HEK293T (cell line): ENCODE measurements around the gene MAEA.

Experiments used
- CTCF ChIA-PET: fragments of 350-600 bp; formaldehyde crosslinking; extraction: SDS; loops from one replicate; lab custom pipeline; 2021; ENCODE audit warnings: antibody characterized with exemption, inconsistent platforms; lab: Yijun Ruan, JAX
- POLR2A ChIA-PET: fragments of 350-600 bp; formaldehyde crosslinking; extraction: SDS; loops from one replicate; lab custom pipeline; 2020; ENCODE audit warnings: antibody characterized with exemption, inconsistent platforms; lab: Yijun Ruan, JAX
- DNase-seq: peaks from one replicate; pipeline ENCODE4 v3.0.0; 2012; ENCODE audit warnings: mixed read lengths; ENCODE audit errors: extremely low spot score
- ARNT ChIP-seq: fragments of 450-650 bp; IDR thresholded peaks from 2 replicates; pipeline ENCODE4 v1.6.1; 2017; ENCODE audit warnings: mild to moderate bottlenecking
- BHLHE40 ChIP-seq: fragments of 450-650 bp; IDR thresholded peaks from 2 replicates; pipeline ENCODE4 v1.6.1; 2016; ENCODE audit warnings: mild to moderate bottlenecking, moderate library complexity, borderline replicate concordance
- CTBP1 ChIP-seq: fragments of 450-650 bp; IDR thresholded peaks from 2 replicates; pipeline ENCODE4 v1.6.1; 2016; ENCODE audit warnings: borderline replicate concordance
- ELF4 ChIP-seq: fragments of 450-650 bp; IDR thresholded peaks from 2 replicates; pipeline ENCODE4 v1.6.1; 2017; ENCODE audit warnings: antibody characterized with exemption
- FOXA1 ChIP-seq: fragments of 450-650 bp; IDR thresholded peaks from 2 replicates; pipeline ENCODE4 v1.6.1; 2016; ENCODE audit warnings: mild to moderate bottlenecking
- FOXK2 ChIP-seq: fragments of 450-650 bp; IDR thresholded peaks from 2 replicates; pipeline ENCODE4 v1.6.1; 2016; ENCODE audit warnings: mild to moderate bottlenecking
- FOXM1 ChIP-seq: fragments of 450-650 bp; IDR thresholded peaks from 2 replicates; pipeline ENCODE4 v1.6.1; 2017; ENCODE audit warnings: mild to moderate bottlenecking, borderline replicate concordance
- HDGF ChIP-seq: fragments of 450-650 bp; IDR thresholded peaks from 2 replicates; pipeline ENCODE4 v1.6.1; 2017; ENCODE audit warnings: antibody characterized with exemption, borderline replicate concordance
- L3MBTL2 ChIP-seq: fragments of 450-650 bp; conservative IDR thresholded peaks from 2 replicates; pipeline ENCODE4 v1.6.1; 2016; ENCODE audit warnings: mild to moderate bottlenecking
- LEF1 ChIP-seq: fragments of 450-650 bp; IDR thresholded peaks from 2 replicates; pipeline ENCODE4 v1.6.1; 2017; ENCODE audit warnings: mild to moderate bottlenecking, borderline replicate concordance
- NFRKB ChIP-seq: fragments of 450-650 bp; IDR thresholded peaks from 2 replicates; pipeline ENCODE4 v1.6.1; 2016; ENCODE audit warnings: mild to moderate bottlenecking, moderate library complexity
- SP1 ChIP-seq: fragments of 450-650 bp; IDR thresholded peaks from 2 replicates; pipeline ENCODE4 v1.6.1; 2017
- SUZ12 ChIP-seq: fragments of 450-650 bp; IDR thresholded peaks from 2 replicates; pipeline ENCODE4 v1.6.1; 2016; ENCODE audit warnings: mild to moderate bottlenecking
- TARDBP ChIP-seq: fragments of 450-650 bp; IDR thresholded peaks from 2 replicates; pipeline ENCODE4 v1.6.1; 2016
- ZNF384 ChIP-seq: fragments of 450-650 bp; IDR thresholded peaks from 2 replicates; pipeline ENCODE4 v1.6.1; 2016
- TF ChIP-seq, protein P1 (sequence below): fragments of 450-650 bp; IDR thresholded peaks from 2 replicates; pipeline ENCODE4 v1.6.1; 2016

MAEA gene

DNA sequence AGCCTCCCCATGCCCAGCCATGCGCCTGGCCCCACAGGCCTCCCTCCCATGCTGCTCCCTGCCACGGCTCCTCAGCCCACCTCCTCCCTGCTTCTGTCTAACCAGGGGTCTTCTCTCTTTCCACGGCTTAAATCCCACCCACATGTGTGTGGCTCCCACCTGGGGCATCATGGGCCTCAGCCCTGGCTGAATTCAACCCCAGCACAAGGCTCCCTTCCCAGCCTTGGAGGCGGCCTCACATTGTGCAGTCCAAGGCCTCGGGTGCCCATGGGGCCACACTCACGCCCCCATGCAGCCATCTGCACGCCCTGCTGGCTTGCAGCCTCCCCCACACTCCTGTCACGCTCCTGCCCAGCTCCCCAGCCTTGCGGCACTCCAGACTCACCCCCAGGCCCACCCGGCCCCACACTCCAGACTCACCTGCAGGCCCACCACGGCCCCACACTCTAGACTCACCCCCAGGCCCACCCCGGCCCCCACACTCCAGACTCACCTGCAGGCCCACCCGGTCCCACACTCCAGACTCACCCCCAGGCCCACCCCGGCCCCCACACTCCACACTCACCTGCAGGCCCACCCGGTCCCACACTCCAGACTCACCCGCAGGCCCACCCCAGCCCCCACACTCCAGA is 27.0 kb downstream of the MAEA start:
- ChIA-PET CTCF (no interaction called here), POLR2A (no interaction called here)
- no peak for TF ChIP-seq ELF4
- no peak for TF ChIP-seq L3MBTL2
- TF ChIP-seq FOXA1, result no peak
- TF ChIP-seq HDGF, result no peak
- TF ChIP-seq, protein P1, sequence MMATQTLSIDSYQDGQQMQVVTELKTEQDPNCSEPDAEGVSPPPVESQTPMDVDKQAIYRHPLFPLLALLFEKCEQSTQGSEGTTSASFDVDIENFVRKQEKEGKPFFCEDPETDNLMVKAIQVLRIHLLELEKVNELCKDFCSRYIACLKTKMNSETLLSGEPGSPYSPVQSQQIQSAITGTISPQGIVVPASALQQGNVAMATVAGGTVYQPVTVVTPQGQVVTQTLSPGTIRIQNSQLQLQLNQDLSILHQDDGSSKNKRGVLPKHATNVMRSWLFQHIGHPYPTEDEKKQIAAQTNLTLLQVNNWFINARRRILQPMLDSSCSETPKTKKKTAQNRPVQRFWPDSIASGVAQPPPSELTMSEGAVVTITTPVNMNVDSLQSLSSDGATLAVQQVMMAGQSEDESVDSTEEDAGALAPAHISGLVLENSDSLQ, result no peak
- no peak for TF ChIP-seq SP1
- TF ChIP-seq ZNF384, result no peak
- TF ChIP-seq SUZ12, result no peak
- no peak for TF ChIP-seq ARNT
- TF ChIP-seq LEF1, result no peak
- TF ChIP-seq CTBP1, result no peak
- TF ChIP-seq FOXM1, result no peak
- TF ChIP-seq FOXK2, result no peak
- no peak for TF ChIP-seq TARDBP
- no peak for TF ChIP-seq NFRKB
- TF ChIP-seq BHLHE40, result no peak

DNA sequence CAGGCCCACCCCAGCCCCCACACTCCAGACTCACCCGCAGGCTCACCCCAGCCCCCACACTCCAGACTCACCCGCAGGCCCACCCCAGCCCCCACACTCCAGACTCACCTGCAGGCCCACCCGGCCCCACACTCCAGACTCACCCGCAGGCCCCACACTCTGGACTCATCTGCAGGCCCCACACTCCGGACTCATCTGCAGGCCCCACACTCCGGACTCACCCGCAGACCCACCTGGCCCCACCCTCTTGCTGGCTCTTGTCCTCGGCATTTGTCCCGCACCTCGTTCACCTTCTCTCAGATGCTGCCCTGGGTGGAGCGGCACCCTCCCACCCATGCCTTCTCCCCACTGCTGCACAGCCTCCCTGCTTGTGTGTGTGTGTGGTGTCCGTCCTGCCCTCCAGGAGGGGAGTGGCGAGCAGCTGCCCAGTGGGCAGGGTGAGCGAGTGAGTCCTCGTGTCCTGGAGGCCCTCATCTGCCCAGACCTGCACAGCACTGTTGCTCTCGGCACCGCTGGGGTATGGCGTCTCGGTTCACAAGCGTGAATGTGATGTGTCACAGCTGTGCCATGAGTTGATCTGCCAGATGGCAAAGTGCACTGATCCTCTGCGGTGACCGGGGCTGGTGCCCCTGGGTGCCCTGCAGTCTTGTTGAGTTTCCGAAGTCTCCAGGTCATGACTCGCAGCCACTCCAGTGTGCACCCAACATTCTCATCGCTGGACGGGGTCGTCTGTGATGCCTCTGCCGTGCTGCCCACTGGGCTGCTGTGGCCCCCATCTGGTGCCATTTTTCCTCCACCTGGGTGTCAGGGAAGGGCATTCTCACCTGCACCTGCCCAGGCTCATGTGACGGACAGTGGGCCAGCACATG is 27.7 kb downstream of the MAEA start:
- no peak for DNase-seq
- TF ChIP-seq SP1, result no peak
- no peak for TF ChIP-seq ZNF384
- no peak for TF ChIP-seq TARDBP
- TF ChIP-seq NFRKB, result no peak
- no peak for TF ChIP-seq SUZ12
- TF ChIP-seq, protein P1, result no peak
- no peak for TF ChIP-seq FOXA1
- TF ChIP-seq FOXM1, result no peak
- no peak for TF ChIP-seq ELF4
- TF ChIP-seq FOXK2, result no peak
- TF ChIP-seq LEF1, result no peak
- CTCF ChIA-PET, result no interaction called here
- POLR2A ChIA-PET, result no interaction called here

More for the DNA sequence above, 27.0 kb downstream of the MAEA start:
- DNase-seq, result no peak

DNA sequence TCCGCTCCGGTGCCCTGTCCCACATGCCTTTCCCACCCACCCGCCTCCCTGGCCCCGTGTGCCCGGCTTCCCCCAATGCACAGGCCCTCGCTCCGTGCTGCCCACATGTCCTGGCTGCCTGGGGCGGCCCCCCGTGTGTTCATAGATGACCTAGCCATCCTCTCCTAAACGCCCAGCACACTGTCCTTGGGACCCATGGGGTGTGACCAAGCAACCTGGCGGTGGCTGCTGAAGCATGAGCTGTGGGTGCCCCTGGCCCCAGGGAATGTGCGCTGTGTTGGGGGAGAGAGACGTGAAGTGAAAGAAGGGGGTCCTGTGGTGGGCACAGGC is 28.3 kb downstream of the MAEA start:
- ChIA-PET POLR2A (no interaction called here), CTCF (interaction anchor here (1.5 kb wide), 1 partner anchor 29 kb away, joined by 7 read pairs; the partner anchor contains the start of gene UVSSA)
- DNase-seq, result no peak
- no peak for TF ChIP-seq SUZ12
- TF ChIP-seq TARDBP, result no peak
- TF ChIP-seq FOXK2, result no peak
- no peak for TF ChIP-seq NFRKB
- no peak for TF ChIP-seq CTBP1
- TF ChIP-seq, protein P1, result no peak
- no peak for TF ChIP-seq ELF4
- no peak for TF ChIP-seq FOXM1
- no peak for TF ChIP-seq HDGF
- no peak for TF ChIP-seq ZNF384
- no peak for TF ChIP-seq L3MBTL2
- no peak for TF ChIP-seq SP1
- no peak for TF ChIP-seq ARNT
- no peak for TF ChIP-seq FOXA1
- no peak for TF ChIP-seq LEF1
- TF ChIP-seq BHLHE40, result no peak

DNA sequence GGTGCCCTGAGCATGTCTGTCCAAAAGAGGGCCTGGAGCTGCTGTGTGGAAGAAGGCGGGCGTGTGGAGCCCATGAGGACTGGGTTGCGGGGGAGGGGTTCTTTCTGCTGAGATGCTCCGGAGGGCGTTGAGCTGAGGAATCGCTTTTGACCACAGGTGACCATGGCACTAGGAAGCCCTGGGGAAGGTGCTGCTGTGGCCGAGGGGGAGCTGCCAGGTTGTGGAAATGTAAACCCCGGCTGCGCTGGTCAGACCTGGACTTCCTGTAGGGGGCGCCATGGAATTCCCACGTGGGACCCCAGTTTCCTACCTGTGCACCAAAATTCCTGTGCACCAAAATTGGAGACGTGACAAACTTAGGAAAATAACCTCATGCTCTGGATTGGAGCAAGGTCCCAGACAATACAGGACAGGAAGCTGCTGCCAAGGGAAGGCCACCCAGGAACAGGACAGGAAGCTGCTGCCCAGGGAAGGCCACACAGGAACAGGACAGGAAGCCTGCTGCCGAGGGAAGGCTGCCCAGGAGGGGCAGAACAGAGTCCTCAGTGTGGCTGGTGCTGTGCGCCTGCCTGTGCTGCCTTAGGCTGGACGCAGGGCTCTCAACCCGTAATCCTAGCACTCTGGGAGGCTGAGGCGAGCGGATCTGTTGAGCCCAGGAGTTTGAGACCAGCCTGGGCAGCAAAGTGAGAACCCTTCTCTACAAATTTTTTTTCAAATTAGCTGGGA is 29.0 kb downstream of the MAEA start:
- peak; percentile 40 for DNase-seq
- TF ChIP-seq FOXA1 (no peak), L3MBTL2 (no peak), ELF4 (no peak), ZNF384 (no peak), TARDBP (no peak), FOXM1 (no peak), NFRKB (no peak), CTBP1 (no peak), SP1 (no peak)
- POLR2A ChIA-PET, result no interaction called here
- CTCF ChIA-PET, result interaction anchor here (1.0 to 1.5 kb wide), 2 partner anchors 15 to 28 kb away, joined by 5 to 7 read pairs; partner anchors contain the start of gene UVSSA

DNA sequence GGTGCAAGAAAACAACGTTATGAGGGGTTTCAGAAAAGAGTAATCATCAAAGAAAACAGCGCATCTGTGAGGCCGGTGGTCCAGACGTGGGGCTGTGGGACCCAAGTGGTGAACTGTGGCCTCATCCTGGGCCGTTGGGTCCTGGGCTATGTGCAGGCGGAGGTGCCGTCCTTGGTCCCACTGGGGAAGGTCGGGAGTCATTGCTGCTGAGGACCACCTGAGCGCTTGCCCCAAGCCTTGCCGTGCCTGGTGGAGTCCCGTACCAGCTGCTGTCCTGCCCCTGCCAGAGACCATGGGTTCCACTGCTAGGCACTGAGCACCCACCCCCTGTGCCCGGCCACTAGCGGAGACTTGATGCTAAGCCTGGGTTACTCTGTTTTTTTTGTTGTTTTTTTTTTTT is 31.8 kb downstream of the MAEA start:
- DNase-seq, result no peak
- TF ChIP-seq NFRKB (no peak), CTBP1 (no peak), FOXM1 (no peak), HDGF (no peak), FOXA1 (no peak), BHLHE40 (no peak), SUZ12 (no peak)
- TF ChIP-seq, protein P1, result no peak
- POLR2A ChIA-PET, result no interaction called here
- CTCF ChIA-PET, result no interaction called here
